Fibroblast of pulmonary artery (primary cell): Measurements from ENCODE around the gene TGM1.

ENCODE experiments used
- DNase-seq: peaks from one replicate; pipeline ENCODE4 v3.0.0-alpha.2; 2010; ENCODE audit warnings: low read depth
- H3K4me3 ChIP-seq: replicated peaks from 2 replicates; pipeline ENCODE4 v1.5.1; 2011; ENCODE audit warnings: low read depth, mild to moderate bottlenecking, control low read depth, low read length, moderate library complexity
- CTCF ChIP-seq: IDR thresholded peaks from 2 replicates; pipeline ENCODE4 v1.5.1; 2011; ENCODE audit warnings: mild to moderate bottlenecking, control low read depth, low read length, inconsistent platforms; ENCODE audit errors: missing control alignments

The TGM1 gene

GRCh38 chr14:24282736-24283135 lies 19.8 kb upstream of the TGM1 start:
- TF ChIP-seq CTCF, result no peak

GRCh38 chr14:24281636-24282035 lies 18.7 kb upstream of the TGM1 start:
- DNase-seq, result no peak
- H3K4me3 ChIP-seq, result no peak overlapping the region
- no peak for TF ChIP-seq CTCF

More at GRCh38 chr14:24282736-24283135, 19.8 kb upstream of the TGM1 start:
- no peak for DNase-seq
- H3K4me3 ChIP-seq, result no peak overlapping the region

- peak; percentile 24 for DNase-seq
- no peak overlapping the region for H3K4me3 ChIP-seq
- TF ChIP-seq CTCF, result no peak
Observed at GRCh38 chr14:24280797-24281460, 18.0 kb upstream of the TGM1 start.

GRCh38 chr14:24279301-24280186 lies 16.6 kb upstream of the TGM1 start:
- no peak for DNase-seq
- no peak for TF ChIP-seq CTCF
- no peak overlapping the region for H3K4me3 ChIP-seq

GRCh38 chr14:24278424-24278823 lies 15.4 kb upstream of the TGM1 start:
- no peak for TF ChIP-seq CTCF
- no peak overlapping the region for H3K4me3 ChIP-seq

GRCh38 chr14:24277606-24278321 lies 14.8 kb upstream of the TGM1 start:
- H3K4me3 ChIP-seq, result no peak overlapping the region
- DNase-seq, result no peak
- TF ChIP-seq CTCF, result no peak

More at GRCh38 chr14:24278424-24278823, 15.4 kb upstream of the TGM1 start:
- DNase-seq, result no peak
